Measurements from ENCODE around the gene KRTAP20-2.

KRTAP20-2 gene

DNA sequence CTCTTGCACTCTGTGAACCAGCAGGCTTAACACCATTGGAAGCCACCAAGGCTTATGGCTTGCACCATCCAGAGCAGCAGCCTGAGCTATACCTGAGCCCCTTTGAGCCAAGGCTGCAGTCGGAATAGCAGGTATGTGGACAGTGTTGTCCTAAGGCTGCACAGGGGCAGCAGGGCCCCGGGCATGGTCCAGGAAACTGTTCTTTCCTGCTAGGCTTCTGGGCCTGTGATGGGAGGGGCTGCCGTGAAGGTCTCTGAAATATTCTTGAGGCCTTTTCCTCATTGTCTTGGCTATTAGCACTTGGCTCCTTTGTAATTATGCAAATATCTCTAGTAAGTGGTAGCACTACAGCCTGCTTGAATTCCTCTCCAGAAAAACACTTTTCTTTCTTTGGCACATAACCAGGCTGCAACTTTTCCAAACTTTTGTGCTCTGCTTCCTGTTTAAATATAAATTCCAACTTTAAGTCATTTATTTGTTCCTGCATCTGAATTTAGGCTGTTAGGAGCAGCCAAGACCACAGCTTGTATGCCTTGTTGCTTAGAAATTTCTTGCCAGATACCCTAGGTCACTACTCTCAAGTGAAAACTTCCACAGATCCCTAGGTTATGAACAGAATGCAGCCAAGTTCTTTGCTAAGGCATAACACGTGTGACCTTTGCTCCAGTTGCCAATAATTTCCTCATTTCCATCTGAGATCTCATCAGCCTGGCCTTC lies 9.4 kb upstream of the KRTAP20-2 start:
- DNase-seq (ENCODE audit: low read depth): no peak
- TF ChIP-seq, protein P1, sequence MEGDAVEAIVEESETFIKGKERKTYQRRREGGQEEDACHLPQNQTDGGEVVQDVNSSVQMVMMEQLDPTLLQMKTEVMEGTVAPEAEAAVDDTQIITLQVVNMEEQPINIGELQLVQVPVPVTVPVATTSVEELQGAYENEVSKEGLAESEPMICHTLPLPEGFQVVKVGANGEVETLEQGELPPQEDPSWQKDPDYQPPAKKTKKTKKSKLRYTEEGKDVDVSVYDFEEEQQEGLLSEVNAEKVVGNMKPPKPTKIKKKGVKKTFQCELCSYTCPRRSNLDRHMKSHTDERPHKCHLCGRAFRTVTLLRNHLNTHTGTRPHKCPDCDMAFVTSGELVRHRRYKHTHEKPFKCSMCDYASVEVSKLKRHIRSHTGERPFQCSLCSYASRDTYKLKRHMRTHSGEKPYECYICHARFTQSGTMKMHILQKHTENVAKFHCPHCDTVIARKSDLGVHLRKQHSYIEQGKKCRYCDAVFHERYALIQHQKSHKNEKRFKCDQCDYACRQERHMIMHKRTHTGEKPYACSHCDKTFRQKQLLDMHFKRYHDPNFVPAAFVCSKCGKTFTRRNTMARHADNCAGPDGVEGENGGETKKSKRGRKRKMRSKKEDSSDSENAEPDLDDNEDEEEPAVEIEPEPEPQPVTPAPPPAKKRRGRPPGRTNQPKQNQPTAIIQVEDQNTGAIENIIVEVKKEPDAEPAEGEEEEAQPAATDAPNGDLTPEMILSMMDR (IDR thresholded peaks at IDR 0.05; ENCODE audit: low read depth, low read length, missing control alignments): no peak

DNA sequence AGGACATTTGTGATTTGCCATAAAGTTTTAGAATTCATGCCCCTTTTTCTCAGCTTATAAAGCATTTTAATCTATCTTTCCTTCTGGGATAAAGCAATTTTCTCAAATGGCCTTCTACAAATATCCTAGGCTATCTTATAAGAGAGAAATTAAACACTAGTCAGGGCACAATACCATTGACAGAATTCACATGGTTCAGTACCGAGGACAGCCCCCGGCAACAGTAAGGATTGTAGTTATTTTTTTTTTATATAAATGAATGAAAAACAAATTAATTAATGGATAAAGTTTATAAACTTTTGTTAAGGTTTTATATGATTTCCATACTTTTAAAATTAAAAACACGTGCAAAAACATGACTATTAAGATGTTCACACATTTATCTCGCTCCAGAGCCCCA lies 6.9 kb upstream of the KRTAP20-2 start:
- TF ChIP-seq, protein P1 (IDR thresholded peaks at IDR 0.05; ENCODE audit: low read depth, low read length, missing control alignments): no peak
- DNase-seq (ENCODE audit: low read depth): no peak
- no peak overlapping the region for H3K4me3 ChIP-seq (ENCODE audit: low read depth, low read length)

More for the DNA sequence above, 9.4 kb upstream of the KRTAP20-2 start:
- no peak overlapping the region for H3K4me3 ChIP-seq (ENCODE audit: low read depth, low read length)

GRCh38 chr21:30629200-30629599 lies 5.8 kb upstream of the KRTAP20-2 start:
- no peak overlapping the region for H3K4me3 ChIP-seq (ENCODE audit: low read depth, low read length)
- TF ChIP-seq, protein P1 (IDR thresholded peaks at IDR 0.05; ENCODE audit: low read depth, low read length, missing control alignments): no peak
- no peak for DNase-seq (ENCODE audit: low read depth)

DNA sequence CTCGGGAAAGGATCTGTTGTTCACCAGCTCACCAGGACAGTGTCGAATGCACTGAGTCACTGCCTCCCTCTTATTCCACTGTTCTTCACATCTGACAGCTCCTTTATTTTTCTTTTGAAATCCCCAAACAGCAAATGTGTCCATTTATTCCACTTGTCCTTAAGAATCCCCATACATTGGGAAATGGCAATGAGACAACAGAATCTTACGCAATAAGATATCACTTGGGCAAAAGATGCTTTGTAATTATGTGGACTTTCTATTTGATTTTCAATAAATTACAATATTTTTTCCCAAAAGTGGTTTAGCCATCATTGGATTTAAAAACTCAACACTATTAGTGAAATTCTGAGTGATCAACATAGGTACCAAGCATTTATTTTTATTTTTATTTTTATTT lies 3.7 kb downstream of the KRTAP20-2 start:
- TF ChIP-seq, protein P1 (IDR thresholded peaks at IDR 0.05; ENCODE audit: low read depth, low read length, missing control alignments): no peak
- no peak for DNase-seq (ENCODE audit: low read depth)
- no peak overlapping the region for H3K4me3 ChIP-seq (ENCODE audit: low read depth, low read length)

- DNase-seq (ENCODE audit: low read depth): no peak
- H3K4me3 ChIP-seq (ENCODE audit: low read depth, low read length): no peak within 1 kb of the TSS
- TF ChIP-seq, protein P1 (IDR thresholded peaks at IDR 0.05; ENCODE audit: low read depth, low read length, missing control alignments): no peak
Observed at GRCh38 chr21:30642564-30642963, 7.6 kb downstream of the KRTAP20-2 start, which contains the start of gene KRTAP20-3. Gene KRTAP20-3 (plus strand): TSS chr21:30642864.

DNA sequence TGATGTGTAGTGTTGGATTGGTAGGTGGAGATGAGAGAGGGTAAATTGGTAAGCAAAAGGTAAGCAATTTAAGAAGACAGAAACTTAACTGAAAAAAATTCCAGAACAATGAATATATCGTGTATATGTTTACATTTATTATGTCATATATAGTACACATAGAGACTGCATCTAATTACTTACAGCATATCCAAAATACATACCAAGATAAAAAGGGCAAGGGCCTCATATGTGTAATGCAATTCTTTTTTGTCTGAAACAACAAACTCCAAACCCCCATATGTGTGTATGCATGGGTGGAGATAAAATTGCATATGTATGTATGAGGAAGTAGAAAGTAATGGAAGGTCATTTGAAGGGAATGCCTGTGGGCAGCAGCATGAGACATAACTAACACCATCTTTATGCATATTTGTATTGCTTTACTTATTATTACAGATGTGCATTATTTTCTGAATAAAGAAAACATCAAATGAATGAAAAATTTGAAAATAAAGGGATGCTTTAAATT lies 12.0 kb downstream of the KRTAP20-2 start:
- TF ChIP-seq, protein P1 (IDR thresholded peaks at IDR 0.05; ENCODE audit: low read depth, low read length, missing control alignments): no peak

DNA sequence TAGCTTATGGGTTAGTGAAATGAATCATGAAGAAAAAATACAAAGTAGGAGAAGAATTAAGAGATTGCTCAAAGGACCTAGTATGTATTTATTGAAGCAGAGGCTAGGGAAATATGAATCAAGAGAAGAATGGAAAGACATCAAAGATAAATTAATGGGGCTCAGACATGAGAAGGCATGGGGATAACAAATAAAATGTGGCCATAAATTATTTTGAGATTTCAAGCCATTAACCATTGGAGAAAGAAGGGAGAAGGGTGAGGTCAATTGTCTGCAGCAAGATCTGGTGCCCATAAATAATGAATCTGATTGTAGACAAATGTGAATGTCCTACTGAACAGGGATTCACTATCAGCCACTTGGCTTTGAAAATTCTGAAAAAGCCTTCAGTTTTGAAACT lies 17.9 kb downstream of the KRTAP20-2 start:
- H3K4me3 ChIP-seq (ENCODE audit: low read depth, low read length): no peak overlapping the region
- no peak for DNase-seq (ENCODE audit: low read depth)
- TF ChIP-seq, protein P1 (IDR thresholded peaks at IDR 0.05; ENCODE audit: low read depth, low read length, missing control alignments): no peak

More for the DNA sequence above, 12.0 kb downstream of the KRTAP20-2 start:
- no peak for DNase-seq (ENCODE audit: low read depth)
- H3K4me3 ChIP-seq (ENCODE audit: low read depth, low read length): no peak overlapping the region

All from GM12864 (cell line).